HG02938 (cell line): ENCODE data around the gene MYO7A.
"Not testable (repeated sequence)": the region's sequence is repeated elsewhere in the genome, so short reads cannot be mapped to it uniquely, and the experiment has no call there.

Experiments used
- ATAC-seq: cut with Tn5 transposase; IDR thresholded peaks from one replicate; pipeline ENCODE4 v1.9.1; 2021; ENCODE audit warnings: mild to moderate bottlenecking, moderate library complexity; ENCODE audit not compliant: unreplicated experiment

MYO7A gene

DNA sequence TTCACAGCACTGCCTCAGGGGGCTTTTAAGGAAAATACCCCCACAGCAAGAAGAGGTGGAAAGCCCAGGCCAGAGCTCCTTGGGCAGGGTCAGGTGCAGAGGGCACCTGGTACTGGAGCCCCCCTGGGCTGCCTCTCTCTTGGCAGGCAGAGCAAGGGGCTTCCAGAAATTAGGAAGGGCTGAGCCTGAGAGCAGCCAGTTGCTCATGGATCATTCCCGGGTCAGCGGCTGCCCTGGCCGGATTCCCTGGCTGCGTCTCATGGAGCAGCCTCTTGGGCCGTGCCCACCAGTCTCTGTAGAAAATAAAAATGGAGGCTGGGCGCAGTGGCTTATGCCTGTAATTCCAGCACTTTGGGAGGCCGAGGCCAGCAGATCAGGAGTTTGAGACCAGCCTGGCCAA is 35.7 kb upstream of the MYO7A start:
- ATAC-seq: no peak

DNA sequence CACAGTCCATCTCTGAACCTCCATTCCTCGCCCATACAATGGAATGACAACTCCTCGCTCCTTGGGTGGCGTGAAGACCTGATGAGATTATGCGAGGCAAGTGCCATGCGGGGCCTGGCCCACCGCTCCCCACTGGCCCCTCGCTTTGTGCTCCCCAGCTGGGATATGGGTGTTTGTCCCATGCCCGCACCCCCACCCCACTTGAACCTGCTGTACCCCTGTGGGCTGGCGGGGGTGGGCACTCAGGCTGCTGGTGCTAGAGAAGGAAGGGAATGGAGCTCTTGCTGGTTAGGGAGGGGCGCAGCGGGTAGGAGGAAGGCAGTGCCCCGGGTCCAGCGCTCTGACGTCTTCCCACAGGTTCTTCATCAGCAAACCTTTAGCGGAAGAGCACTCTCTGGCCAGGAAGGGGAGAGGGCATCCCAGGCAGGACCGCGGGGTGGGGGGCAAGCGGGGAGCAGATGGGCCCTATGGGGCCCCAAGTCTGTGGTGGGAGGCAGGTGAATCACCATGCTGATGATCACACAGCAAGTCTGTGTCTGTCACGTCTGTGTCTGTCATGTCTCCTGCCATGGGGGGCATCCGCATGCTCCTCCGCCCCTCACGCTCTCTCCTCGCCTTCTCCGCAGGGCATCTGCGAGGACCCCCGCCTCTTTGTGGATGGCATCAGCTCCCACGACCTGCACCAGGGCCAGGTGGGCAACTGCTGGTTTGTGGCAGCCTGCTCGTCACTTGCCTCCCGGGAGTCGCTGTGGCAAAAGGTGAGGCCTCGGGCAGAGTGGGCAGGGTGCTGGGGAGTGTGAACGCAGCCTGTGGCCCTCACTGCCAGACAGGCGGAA is 34.8 kb upstream of the MYO7A start:
- ATAC-seq: no peak

DNA sequence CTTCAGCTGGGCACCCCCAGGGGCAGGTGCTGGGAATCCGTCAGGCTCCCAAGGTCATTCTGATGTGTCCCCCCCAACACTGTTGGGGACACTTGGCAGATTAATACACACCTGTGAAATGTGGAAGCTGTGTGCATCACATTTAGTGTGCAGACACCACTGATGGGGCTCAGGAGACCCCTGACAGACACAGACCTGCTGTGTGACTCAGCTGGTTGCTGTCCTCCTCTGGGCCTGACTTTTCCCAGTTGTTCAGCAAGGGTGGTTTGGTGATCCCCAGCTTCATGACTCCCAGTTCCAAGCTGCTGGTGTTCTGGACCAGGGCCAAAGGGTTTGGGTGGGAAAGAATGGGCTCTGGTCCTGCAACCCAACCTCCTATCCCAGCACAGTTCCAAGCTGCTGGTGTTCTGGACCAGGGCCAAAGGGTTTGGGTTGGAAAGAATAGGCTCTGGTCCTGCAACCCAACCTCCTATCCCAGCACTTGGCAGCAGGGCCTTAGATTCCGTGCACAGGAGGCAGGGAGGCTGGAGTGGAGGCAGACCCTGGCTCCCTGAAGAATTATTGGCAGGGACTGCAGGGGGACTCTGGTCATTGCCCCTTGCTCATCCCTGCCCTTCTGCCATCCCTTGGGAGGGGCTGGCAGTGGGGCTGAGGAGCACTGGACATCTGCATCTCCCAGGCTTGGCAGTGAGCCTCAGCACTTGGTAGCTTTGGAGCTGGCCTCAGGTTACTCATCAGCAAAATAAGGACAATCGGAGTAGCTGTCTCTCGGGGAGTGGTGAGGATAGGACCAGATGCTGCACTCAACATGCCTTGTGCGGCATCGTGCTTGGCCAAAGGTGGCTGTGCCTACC is 33.8 kb upstream of the MYO7A start:
- ATAC-seq: no peak

DNA sequence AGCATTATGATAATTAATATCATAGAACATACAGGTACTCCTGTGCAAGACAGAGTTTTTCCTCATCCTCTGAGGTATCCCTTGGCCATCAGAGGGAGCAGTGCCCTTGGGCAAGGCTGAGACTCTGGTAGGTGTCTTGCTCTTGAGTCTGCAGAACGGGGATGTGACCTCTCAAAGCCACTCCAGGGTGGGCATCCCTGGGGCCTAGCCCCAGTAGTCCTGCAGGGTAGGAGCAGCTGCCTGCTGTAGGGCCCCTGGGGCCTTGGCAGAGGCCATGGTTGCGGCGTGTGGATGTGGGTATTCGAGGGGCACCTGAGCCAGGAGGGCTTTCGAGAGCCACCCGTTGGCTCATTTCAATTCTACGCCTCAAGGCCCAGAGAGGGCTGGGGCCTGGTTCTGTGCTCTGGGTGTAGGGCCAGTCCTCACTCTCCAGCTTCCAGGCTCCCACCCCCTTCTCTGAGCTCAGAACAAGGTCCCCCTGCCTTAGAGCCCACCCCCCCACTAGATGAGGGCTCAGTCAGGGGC is 33.1 kb upstream of the MYO7A start:
- no peak for ATAC-seq

DNA sequence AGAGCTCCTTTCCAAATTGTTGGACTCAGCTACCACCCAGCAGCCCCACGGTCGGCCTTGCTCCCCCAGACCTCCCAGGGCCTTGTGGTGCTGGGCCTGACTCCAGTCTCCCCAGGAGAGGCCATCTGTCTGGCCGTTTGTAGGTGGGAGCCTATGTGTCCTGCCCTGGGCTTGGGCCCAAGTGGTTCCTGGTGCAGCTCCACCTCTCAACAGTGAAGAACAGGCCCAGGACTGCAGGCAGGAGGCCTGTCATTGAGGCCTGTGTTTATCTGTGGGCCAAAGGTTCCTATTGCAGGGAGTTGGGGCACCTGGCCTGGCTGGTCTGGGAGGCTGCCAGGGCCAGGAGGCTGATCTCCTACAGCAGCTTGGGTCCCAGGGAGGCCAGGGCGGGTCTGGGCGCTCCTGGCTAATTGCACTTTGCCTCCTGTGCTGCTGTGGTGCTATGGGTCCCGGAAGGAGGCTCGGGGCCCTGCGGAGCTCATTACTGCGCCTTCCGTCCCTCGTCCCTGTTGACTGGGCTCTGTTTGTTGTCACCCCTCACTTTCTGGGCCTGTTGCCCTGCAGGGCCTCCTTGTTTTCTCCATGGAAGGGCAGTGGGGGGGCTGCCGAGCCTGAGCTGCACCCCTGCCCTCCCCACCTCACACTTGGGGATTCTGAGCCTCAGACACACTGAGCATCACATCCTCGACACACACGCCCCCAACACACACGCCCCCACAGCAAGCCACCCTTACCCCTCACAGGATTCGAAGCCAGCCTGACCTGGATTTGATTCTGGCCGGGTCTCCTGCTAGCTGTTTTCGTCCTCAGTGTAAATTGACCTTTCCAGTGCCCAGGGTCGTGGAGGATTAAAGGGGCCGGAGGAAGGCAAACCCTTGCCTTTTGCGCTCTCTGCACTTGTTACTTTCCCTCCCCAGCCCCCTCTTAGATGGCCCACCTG is 32.2 kb upstream of the MYO7A start:
- no peak for ATAC-seq

DNA sequence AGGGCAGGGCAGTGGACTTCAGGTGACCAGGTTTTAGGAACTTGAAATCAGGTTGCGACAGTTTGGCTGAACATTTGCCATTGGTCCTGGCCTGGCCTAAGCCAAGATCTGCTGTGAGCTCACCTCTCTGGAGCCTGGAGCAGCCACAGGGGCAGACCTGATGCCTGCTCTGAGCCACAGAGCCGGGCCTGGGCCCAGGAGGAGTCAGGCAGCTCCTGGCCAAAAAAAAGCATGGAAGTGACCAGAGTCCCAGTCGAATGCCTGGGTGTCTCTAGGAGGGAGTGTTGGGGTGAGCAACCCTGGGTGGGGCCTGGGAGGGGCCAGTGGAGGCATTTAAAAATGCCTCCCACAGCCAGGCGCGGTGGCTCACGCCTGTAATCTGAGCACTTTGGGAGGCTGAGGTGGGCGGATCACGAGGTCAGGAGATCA is 31.4 kb upstream of the MYO7A start:
- no peak for ATAC-seq

DNA sequence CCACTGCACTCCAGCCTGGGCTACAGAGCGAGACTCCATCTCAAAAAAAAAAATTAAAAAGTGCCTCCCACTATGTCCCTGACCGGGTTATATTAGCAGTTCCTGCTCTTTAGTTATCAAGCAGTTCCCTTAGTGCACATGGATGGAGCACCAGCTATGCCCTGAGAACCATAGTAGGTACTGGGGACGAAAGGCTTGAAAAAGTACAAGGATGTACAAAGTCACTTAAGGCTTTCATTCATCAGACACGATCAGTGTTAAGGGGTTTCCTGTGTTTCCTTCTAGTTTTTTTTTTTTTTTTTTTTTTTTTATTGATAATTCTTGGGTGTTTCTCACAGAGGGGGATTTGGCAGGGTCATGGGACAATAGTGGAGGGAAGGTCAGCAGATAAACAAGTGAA is 30.9 kb upstream of the MYO7A start:
- ATAC-seq: not testable (repeated sequence)

DNA sequence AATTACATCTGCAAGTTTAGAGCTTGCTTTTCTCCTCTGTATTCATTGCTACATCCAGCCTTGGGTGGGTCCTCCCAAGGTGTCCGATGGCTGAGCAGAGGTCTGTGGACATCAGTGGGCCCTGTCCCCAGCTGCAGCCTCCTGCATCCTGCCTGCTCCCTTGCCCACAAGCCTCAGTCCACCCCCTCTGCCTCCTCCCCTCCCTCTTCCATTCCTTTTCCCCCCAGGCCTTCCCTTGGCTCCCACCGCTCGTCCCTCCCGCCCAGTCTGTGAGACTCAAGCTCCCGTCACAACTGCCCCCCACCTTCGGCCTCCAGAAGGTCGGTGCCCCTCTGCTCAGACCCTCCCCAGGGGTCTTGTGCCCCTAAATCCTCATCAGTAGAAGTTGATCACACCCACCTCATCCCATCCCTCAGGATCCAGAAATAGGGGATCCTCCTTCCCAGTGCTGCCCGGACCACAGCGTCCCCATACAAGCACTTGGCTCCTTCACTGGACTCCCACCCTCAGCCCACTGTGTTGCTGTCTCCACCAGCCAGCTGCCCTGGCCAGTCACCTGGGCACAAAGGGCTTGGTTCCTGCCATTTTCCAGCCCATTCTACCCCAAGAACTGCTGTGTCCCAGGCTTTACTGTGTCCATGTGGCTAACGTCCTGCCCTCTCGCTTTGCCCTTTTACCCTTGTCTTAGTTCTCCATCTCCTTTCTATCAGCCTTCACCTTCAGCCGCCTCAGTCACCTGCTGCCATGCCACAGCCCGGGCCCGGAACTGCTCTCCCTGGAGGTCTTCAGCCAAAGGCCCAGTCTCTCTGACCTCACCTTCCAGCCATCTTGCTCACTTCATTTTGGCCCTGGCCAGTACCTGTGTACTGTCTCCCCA is 27.6 kb upstream of the MYO7A start:
- ATAC-seq: no peak

DNA sequence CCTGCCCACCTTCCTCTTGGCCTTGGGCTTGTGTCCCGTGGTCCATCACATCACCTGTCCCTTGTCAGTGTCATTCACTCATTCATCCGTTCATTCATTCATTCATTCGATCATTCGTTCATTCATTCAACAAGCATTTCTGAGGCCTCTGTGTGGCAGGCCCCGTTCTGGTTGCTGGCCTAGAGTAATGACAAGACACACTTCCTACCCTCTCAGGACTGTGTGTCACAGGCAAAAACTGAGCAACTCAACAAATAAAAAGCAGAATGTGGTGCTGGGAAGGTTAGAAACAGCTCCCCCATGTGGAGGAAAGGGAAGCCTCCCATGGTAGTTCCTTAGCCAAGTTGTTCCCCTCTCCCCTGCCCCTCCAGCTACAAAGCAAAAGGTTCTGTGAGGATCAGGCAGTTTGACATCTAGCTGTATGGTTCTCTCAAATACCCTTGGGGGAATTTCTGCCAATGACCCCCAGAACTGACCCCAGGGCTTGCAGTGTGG is 27.0 kb upstream of the MYO7A start:
- no peak for ATAC-seq

DNA sequence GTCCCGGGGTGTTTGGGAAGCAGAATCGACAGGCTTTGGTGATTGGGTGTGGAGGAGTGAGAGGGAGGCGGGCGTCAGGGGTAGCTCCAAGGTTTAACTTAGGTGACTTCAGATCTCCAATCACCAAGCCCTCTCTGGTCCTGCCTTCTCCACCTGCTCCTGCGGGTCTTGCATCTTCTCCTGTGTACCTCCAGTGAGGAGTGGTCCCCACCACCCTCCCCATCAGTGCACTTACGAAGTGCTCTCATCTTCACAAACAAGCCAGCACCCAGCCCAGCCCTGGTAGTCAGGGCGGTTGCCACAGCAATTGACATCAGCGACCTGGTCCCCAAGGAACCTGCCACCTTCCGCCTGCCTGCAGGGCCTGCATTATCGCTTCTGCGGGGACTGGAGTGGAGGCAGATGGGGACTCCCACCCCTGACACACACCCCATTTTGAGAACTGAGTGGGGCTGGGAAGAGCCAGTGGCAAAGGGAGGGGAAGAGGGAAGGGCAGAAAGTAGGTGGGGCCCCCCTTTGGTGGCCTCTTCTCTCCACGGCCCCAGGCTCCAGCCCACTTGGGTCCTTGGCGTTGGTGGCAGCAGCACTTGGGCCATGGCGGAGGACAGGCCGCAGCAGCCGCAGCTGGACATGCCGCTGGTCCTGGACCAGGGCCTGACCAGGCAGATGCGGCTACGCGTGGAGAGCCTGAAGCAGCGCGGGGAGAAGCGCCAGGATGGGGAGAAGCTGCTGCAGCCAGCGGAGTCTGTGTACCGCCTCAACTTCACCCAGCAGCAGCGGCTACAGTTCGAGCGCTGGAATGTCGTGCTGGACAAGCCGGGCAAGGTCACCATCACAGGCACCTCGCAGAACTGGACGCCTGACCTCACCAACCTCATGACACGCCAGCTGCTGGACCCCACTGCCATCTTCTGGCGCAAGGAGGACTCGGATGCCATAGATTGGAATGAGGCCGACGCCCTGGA is 25.5 kb upstream of the MYO7A start, which contains the start of gene OMP:
Gene OMP, plus strand, starts transcription at position 595 of the 965 bp plus-strand sequence. Its CDS starts 0 bp downstream, at position 595.
- no peak for ATAC-seq

DNA sequence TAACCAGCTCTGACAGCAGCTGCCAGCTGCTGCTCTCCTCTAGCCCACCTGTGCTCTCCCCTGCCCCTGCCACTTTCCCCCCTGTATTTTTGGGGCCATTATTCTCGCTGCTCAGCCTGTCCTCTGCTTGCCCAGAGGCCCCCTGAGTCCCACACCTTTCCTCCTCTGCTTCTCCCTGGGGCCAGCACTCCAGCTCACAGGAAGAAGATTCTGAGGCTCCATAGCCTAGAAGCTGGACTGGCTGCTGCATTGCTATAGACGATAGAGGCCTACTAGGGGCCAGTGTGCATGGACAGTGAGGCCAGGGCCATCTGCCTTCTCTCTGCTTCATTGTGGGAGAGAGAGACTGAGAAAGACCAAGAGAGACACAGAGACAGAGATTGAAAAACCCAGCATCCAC is 24.7 kb upstream of the MYO7A start:
- no peak for ATAC-seq

DNA sequence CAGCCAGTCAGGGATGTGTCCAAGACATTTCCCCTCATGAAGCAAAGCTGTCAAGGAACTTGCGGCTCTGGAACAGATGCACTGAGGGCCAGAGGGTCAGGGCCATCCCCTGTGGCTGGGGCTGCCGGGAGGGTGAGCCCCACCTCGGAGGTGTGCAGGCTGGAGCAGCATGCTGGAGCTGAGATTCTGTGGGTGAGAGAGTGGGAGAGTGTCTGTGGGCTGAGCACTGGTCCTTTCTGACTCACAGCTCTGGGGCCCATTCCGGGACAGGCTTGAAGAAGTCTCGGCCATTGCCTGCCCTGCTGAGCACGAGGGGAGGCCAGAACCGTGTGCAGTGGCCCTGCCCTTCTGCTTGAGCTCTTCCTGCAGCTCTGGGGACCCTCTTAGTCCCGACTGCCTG is 23.3 kb upstream of the MYO7A start:
- ATAC-seq: no peak

DNA sequence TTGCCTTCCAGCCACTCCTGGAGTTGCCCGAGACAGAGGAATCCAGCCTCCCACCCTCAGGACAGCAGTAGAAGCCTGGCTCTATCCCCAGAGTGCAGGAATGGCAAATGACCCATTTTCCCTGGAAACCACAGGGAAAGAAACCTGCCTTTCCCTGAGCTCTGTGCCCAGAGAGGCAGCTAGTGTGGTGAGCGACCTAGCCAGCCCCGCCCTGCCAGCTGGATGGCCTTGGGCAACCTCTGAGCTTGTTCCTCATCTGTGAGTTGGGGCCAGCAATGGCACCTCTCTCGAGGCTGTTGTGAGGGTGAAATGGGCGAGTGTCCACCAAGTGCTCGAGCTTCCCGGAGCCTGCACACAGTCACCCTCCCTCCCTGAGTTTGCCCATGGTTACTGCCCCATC is 21.7 kb upstream of the MYO7A start:
- ATAC-seq: no peak

DNA sequence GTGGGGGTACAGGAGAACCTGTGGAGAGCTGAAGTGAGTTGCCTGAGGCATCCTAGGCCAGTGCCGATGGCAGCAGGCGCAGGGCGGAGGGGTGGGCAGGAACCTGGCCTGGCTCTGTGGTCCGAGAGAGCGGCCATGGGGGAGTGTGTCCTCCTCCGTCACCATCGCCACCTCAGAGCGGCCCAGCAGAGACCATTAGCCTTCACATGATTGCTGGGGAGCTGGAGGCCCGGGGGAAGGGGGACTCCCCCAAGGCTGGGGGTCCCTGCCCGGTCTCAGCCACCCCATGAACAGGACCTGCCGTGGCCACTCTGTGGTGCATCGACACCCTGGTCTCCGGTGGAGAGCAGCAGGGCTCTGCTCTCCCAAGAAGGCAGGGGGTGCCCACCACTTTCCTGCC is 21.3 kb upstream of the MYO7A start:
- ATAC-seq: no peak

DNA sequence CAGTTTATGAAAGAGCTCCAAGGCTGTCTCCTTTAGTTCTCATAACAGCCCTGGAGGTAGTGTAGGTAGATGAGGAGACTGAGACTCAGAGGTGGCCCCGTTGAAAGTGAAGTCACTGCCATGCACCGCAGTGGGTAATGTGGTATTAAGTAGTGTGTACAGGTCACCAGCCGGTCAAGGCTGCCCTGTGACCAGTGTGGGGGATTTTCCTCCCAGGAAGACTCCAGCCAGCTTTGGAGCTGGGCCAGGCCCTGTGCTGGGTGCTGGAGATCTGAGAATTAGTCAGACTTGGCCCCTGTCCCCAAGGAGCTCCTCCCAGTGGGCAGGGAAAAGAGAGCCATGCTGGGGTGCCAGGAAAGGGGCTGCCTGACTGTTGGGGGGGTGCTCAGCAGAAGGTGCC is 20.1 kb upstream of the MYO7A start:
- ATAC-seq: no peak

DNA sequence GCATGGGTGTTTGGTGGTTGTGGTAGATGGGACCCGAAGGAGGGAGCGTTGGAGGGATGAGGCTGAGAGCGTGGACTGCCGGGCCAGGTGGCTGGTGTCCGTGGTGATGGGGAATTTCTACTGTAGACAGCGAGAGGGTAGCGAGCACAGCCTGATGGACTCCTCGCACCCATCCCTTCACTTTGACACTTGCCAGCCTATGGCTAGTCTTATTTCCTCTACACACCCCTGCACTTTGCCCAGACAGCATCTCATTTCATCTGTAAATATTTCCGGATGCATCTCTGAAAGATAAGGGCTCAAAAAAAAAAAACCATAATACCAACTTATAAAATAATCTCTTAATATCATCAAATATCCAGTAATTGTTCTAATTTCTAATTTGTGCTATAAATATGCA is 19.6 kb upstream of the MYO7A start:
- no peak for ATAC-seq

DNA sequence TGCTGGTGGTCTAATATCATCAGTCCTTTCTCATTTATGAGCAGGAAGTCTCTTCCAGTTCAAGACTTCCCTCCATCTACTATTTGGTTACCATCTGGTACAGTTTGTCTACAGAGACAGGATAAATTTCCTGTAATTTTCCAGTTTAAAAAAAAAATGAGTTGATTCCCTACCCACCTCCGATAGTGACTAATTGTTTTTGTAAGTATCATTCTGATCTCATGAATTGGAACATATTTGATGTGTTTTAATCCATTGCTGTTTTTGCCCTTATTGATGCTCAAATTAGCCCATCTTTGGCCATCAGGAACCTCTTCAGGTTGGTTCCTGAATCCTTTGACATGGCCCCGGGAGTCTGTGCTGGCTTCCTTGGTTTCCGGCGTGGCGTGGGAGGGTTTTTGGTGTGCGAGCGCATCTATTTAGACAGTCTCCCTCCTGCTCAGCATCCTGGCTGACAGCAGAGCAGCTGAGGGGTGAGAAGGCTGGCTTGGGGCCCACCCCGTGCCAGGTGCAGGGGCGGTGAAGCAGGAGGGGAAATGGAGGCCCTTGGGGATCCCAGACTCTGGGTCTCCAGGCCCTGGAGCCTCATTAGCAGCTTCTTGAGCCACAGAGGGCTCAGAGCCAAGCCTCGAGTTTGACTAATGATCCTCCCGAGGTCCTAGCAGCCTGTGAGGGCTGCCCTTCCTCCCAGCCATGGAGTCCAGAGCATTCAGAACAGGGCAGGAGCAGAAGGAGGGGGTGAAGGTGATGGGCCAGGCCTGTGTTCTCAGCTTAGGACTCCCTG is 18.6 kb upstream of the MYO7A start:
- no peak for ATAC-seq

DNA sequence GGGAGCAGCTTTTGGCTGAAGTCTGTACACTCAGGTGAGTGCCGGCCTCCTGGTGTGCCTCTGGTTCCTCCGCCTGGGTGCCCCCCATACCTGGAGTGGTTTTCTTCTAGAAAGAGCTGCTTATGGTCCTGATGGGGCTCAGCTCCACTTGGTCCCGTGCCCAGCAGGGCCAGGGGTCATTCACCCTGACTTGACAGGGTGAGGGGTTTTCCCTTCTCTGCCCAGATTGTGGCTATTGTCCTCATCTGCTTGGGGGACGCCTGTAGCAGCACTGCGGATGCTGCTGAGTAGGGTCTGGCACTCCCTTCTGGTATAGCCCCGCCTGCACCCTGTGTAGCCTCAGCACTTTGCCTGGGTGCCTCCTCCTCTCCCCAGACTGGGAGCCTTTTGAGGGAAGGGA is 17.2 kb upstream of the MYO7A start:
- ATAC-seq: no peak
